ENCODE data around the gene USP3.
"Not testable (repeated sequence)": the region's sequence is repeated elsewhere in the genome, so short reads cannot be mapped to it uniquely, and the experiment has no call there.

USP3 gene

GRCh38 chr15:63476229-63476632, 28.2 kb upstream of the USP3 start:
- no peak for DNase-seq

- no peak for DNase-seq
Observed at GRCh38 chr15:63478243-63478642, 26.1 kb upstream of the USP3 start.

DNA sequence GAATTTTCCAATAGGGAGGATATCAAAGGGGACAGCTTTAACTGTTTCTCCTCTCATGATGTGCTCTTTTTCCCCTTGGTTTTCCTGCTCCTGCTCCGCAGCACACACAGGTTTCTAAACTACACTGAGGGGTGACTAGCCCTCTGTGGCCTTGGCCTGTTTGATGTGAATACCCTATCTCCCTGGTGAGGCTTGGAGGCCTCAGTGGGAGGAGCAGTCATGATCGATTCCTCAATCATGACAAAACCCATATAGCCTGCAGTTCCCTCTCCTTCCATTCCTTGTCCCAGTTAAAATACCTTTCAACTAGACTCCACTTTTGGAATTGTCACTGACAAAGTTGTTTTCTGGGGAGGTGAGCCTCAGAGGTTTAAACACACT, 24.0 kb upstream of the USP3 start:
- no peak for DNase-seq

GRCh38 chr15:63481105-63481810, 23.1 kb upstream of the USP3 start:
- no peak for DNase-seq

- no peak for DNase-seq
Observed at GRCh38 chr15:63482874-63483323, 21.5 kb upstream of the USP3 start.

GRCh38 chr15:63483521-63484371, 20.6 kb upstream of the USP3 start:
- DNase-seq, result no peak

DNA sequence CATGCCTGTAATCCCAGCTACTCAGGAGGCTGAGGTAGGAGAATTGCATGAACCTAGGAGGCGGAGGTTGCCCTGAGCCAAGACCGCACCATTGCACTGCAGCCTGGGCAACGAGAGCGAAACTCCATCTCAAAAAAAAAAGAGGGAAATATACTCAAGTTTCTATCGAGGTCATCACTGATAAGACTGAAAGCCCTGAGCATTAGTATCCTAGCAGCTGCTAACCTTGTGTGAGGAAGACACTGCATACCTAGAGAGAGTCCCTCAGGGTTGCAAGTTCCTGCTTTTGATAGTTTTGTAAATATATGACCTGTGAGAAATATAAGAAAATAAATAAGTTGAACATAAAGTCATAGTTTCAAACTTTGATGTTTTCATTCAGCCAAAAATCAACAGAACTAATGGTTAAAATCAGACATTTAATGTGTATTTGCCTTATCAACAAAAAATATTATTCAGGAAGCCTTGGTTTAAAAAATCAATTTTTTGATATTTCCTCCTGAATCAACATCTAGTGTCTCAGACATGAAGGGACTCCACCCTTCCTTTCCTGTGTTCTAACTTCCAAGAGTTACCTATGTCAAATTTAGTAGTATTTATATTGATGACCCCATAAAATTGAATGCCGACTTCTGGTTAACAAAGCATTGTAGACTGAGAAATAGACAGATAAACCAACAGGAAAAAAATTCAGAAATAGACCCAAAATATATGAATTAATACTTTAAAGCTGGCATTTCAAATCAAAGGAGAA, 19.8 kb upstream of the USP3 start:
- no peak for DNase-seq

DNA sequence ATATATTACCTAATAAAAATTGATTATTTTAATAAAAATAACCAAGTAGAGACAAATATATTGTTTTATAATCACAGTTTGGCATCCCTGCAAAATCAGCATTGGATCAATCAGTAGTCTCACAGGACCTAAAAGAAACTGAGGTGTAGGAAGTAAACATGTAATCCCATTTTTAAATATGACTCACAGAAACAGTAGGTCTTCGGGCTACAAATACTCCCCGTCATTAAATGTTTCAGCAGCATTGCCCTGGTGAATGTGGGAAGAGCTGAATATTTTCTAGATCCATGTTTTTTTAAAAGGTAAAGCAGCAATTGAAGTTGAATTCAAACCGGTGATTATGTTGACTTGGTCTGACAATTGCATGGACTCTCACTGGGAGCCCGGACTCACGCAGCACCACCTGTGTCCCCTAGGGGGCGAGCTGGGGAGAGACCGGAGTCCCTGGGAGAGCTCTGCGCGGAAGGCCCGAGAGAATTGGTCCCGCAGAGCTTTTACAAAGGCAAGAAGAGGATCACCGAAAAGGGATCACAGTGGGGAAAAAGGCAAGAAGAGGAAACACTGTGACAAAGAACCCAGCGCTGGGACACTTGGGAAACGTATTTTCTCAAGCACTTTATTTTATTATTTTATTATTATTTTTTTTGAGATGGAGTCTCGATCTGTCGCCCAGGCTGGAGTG, 17.2 kb upstream of the USP3 start:
- peak; percentile 87 for DNase-seq

DNA sequence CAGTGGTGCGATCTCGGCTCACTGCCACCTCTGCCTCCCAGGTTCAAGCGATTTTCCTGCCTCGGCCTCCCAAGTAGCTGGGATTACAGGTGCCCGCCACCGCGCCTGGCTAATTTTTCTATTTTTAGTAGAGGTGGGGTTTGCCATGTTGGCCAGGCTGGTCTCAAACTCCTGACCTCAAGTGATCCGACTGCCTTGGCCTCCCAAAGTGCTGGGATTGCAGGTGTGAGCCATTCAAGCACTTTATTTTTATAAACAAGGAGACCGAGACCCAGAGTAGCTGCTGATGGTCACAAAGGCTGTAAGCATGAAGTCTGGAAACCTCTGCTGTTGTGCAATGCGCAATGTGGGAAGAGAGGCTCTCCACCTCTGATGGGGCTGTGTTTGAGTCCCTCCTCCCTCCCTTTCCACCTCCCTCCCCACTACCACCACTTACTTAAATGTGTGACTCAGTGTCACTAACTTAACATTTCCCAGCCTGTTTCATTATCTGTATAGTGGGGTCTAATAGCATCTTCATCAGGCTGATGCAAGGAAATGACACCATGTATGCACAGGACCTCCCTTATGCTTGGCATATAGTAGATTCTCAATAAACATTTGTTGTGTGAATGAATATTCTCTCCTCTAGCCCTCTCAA, 16.5 kb upstream of the USP3 start:
- DNase-seq, result not testable (repeated sequence)

DNA sequence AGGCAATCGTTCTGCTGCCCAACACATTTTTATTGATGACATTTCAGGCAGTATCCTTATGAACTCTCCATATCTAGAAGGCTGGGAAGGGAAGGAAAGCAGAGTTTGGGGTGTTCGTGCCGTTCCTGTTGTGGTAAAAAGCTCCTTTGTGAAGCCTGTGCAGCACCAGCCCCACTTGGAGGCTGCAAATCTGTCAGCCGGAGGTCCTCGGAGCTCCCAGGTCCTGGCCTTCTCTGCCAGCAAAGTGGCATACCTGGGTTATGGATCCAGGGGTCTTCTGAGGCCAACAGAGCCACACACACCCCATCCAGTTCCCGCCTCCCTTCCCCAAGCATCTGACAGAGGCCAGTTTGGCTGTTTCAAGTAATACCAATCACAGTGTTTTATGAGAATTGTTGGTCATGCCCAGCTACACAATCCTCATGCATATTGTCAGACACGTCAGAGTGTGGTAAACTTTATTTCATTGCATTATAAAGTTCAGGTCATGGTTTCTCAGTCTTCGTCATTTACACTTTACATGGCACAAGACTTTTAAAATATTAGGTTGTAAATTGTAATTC, 15.9 kb upstream of the USP3 start:
- no peak for DNase-seq

- DNase-seq, result no peak
Observed at GRCh38 chr15:63489352-63489751, 15.0 kb upstream of the USP3 start.

DNA sequence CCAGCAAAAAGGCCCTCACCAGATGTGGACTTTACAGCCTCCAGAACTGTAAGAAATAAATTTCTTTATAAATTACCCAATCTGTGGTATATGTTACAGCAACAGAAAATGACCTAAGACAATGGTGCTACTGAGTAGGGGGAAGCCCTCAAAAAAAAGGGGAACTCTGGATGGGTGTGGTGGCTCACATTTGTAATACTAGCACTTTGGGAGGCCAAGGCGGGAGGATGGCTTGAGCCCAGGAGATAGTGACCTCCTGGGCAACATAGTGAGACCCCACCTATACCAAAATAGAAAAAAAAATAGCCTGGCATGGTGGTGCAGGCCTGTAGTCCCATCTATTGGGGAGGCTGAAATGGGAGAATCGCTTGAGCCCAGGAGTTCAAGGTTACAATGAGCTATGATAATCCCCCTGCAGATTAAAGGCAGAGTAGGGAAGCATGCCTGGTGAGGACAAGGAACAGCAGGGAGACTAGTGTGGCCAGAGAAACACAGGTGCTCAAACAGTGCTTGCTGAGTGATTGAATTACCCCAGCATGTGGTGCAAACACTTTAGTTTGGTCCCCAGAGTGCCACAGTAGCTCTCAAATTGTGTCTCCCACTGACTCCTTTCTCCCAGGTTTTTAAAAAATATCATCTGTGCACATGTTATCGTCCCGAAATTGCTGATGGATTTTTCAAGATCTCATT, 13.9 kb upstream of the USP3 start:
- no peak for DNase-seq

DNA sequence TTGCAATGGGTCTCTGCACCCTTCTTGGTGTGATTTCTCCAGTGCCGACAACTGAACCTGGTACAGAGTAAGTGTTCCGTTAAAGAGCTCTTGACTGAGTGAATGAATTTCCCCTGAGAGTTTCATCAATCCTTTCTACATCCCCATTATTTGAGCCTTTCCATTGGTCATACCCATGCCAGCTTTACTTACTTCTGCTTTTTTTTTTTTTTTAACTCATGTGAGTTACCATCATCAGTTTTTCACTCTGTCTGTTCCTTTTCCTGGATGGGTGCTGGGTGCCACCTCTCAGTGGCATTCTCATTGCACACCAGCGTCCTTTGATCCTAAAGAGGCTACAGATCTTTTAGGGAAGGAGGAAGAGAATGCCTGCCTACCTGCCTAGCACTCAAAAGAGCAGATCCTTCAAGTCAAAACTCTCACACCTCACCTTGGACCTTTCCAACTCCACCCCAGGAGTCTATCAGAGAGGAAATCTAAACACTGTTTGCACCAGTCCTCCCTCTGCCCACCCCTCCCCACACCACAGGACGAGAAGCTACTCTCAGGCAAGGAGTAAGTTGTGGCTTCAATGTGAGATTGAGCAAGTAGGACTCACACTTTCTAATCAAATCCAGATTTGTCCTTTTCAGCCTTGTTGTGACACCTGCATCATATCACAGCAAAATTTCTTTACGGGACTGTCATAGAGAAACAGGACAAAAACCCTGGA, 13.1 kb upstream of the USP3 start:
- DNase-seq, result no peak

DNA sequence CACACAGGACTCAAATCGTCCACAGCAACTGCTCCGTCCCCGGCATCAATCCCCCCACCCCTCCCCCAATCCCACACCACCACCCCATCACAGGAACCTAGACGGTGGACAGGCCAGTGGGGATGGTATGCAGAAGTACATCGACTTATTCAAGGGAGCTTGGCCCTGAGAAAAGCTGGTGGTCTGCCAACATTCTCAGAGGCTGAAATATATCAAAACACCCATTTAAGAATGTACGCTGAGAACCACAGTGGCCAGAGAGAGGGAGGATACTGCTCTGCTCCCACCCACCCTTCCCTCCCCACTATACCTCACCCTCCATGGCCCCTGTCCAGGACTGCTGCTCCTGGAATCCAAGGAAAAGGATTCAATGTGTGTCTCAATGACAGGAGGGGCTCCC, 12.4 kb upstream of the USP3 start:
- no peak for DNase-seq

DNA sequence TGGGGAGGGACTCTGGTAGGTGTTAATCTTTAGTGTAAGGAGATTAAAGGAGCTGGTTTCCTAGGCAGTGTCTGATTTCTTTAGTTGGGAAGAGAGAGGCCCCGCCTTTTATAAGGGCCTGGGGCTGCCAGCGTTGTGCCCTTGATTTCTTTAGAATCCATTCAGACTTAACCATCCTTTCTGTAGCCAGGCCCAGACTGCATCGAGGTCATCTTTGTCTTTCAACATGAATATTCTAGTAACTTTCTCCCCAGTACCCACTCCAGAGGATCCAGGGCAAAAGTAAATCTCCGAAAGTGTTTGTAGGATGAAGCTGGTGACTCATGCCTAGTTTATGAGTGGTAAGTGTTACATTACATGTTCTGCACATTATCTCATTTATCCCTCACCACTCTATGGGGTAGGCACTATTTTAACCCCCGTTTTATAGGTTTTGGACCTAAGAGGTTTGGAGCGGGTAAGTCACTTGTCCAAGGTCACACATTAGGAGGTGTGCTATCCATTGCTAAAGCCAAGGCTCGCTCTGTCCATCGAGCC, 11.8 kb upstream of the USP3 start:
- DNase-seq, result no peak

- no peak for DNase-seq
Observed at GRCh38 chr15:63493436-63493835, 11.0 kb upstream of the USP3 start.

GRCh38 chr15:63494408-63494807, 10.0 kb upstream of the USP3 start:
- DNase-seq, result no peak

GRCh38 chr15:63495343-63495742, 9.1 kb upstream of the USP3 start:
- DNase-seq, result no peak

- no peak for DNase-seq
Observed at GRCh38 chr15:63495780-63496488, 8.5 kb upstream of the USP3 start.
